CD4-positive, alpha-beta T cell treated with Interferon gamma for 1 hour (primary cell): Measurements from ENCODE around the gene TTLL6.

Source experiments
- DNase-seq: peaks from one replicate; pipeline ENCODE4 v3.0.0-alpha.2; 2020

TTLL6 gene

GRCh38 chr17:48735062-48735351 is 82.0 kb downstream of the TTLL6 start:
- no peak for DNase-seq

- no peak for DNase-seq
Measured at GRCh38 chr17:48734333-48735061, 82.5 kb downstream of the TTLL6 start.

DNA sequence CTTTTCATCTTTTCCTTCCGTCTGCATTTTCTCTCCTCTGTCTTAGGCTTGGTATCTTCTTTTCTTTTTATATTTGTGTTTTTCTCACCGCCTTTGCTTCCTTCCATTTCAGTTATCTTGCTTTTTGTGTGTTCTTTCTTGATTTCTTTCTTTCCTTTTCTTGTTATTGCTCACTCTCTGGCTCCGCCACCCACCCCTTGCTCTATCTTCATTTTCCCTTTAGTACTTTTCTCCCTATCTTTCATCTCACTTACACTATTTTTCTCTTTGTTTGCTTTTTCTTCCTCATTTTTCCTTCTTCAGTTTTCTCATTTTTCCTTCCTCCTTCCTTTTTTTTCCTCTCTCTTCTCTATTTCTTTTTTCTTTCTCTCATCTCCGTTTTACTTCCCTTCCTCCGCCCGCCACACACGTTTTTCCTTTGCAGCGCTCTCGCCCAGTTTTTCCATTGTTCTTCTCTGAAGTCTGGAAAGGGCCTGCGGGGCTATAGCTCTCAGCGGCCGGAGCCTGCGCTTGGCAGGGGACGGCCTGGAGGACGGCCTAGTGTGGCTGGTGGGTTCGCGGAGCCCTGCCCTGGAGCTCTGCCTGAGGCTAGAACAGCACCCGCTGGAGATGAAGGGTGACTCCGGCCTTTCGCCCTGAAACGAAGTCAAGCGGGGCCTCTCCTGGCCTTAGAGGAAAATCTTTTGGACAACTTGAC is 83.2 kb downstream of the TTLL6 start:
- DNase-seq, result no peak

GRCh38 chr17:48732688-48733629 is 84.1 kb downstream of the TTLL6 start:
- DNase-seq, result no peak

- no peak for DNase-seq
Measured at GRCh38 chr17:48731355-48731754, 85.7 kb downstream of the TTLL6 start.

- no peak for DNase-seq
Measured at GRCh38 chr17:48730240-48730550, 86.8 kb downstream of the TTLL6 start.

DNA sequence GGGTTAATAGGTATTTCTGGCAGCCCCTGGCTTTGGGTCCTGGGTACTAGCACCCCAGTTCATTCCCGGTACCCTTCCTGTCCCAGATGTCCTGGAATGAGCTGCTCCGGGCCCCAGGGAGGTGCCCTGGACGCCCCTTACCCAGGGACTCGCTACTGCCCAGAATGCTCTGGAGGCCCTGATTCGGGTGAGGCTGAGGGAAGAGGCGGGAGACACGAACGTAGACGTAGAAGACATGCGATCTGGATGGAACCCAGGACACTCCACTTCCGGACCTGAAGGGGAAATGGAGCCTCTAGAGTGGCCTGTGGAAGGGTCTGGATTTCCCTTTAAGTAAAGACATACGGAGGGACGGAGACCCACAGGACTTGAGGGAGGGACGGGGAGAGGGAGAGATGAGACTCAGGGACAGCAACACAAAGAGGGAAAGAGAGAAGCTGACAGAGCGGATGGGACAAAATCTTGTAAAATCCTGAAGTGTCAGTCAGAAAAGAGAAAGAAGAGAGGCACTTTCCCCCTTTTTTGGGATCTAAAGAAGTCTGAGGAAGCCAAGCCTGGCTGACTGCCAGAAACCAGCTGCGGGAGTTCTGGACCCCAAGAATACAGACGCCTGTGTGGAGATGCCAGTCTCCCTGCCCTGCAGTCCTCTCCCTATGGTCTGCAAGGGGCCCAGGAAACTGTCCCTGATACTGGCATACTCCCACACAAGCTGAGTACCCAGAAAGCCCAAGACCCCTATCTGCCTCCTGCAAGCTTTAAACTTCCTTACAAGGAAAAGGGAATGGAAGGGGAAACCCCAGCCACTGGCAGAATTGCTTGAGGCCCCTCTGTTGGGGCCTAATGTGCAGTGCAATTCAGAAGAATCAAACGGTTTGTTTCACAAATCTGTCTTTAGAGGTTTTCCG is 87.4 kb downstream of the TTLL6 start:
- DNase-seq, result no peak

DNA sequence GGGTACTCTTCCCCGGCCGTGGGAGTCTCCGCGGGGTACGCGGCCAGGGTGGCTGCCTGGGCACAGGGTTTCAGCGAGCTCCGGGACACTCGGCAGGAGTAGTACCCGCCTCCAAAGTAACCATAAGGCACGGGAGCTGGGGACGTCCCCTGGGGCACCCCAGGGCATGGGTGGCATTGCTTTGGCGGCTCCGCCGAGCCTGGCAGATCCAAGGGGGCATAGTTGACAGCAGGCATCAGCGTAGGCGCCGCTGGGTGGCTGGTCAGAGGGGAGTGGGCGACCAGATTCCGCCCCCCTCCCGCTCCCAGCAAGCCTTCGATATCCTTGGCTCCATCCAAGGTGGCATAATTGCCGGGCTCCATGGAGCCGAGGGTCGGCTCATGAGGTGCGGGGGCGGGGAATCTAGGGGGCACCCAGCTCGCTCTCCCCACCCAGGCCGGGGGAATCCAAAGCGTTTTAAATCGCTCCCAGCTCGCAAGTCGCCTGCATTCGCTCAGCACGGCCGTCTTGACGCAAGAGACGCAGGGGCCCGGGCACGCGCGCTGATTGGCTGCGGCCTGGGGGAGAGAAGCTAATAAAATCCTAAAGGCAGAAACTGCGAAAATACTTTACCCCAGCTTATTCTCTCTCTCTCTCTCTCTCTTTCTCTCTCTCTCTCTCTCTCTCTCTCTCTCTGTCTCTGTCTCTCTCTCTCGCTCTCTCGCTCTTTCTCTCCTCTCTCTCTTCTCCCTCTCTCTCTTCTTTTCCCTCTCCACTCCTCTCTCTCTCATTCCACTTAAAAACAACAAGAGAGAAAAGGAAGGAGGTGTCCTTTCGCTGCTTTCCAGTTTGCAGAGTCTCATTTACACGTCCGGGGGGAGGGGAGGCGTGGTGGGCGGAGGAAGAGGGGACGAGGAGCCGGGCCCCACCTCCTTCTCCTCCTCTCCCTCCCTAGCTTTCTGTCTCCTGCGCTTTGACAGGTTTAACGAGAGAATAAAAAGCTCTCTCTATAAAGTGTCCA is 88.5 kb downstream of the TTLL6 start, which contains the start of gene HOXB13:
Gene HOXB13 (minus strand): TSS at position 519 of the 1,000 bp plus-strand sequence. CDS start 157 bp downstream, at position 362.
- peak; percentile 30 for DNase-seq

- no peak for DNase-seq
Measured at GRCh38 chr17:48727415-48728175, 89.4 kb downstream of the TTLL6 start.

GRCh38 chr17:48726916-48727286 is 90.1 kb downstream of the TTLL6 start:
- no peak for DNase-seq

GRCh38 chr17:48726114-48726915 is 90.7 kb downstream of the TTLL6 start:
- no peak for DNase-seq

GRCh38 chr17:48725288-48726064 is 91.6 kb downstream of the TTLL6 start:
- no peak for DNase-seq

GRCh38 chr17:48725004-48725287 is 92.1 kb downstream of the TTLL6 start:
- no peak for DNase-seq

GRCh38 chr17:48724251-48725003 is 92.6 kb downstream of the TTLL6 start:
- DNase-seq, result peak; percentile 65

- no peak for DNase-seq
Measured at GRCh38 chr17:48723423-48724250, 93.4 kb downstream of the TTLL6 start.

GRCh38 chr17:48722915-48723422 is 94.1 kb downstream of the TTLL6 start, which contains the start of gene PRAC2:
Gene PRAC2, plus strand, starts transcription at chr17:48723185. Its CDS starts 1,226 bp downstream, at chr17:48724411.
- no peak for DNase-seq
